GM18511 (cell line): ENCODE data around the gene CEP131.

Source experiments
- ATAC-seq: cut with Tn5 transposase; IDR thresholded peaks from one replicate; pipeline ENCODE4 v1.9.1; 2021; ENCODE audit warnings: mild to moderate bottlenecking, moderate library complexity; ENCODE audit not compliant: unreplicated experiment

CEP131 gene

GRCh38 chr17:81239714-81240555 lies 17.2 kb upstream of the CEP131 start:
- ATAC-seq, result no peak

- ATAC-seq, result peak; percentile 95
Measured at GRCh38 chr17:81238815-81239713, 16.3 kb upstream of the CEP131 start, which contains the start of the genes NDUFAF8 and TEPSIN. NDUFAF8 (plus strand) TSS chr17:81239318; CDS start chr17:81239364, 46 bp downstream. TEPSIN (minus strand) TSS chr17:81239055; CDS start chr17:81239033, 22 bp downstream.

GRCh38 chr17:81238490-81238814 lies 15.7 kb upstream of the CEP131 start:
- no peak for ATAC-seq

GRCh38 chr17:81237591-81238489 lies 15.1 kb upstream of the CEP131 start:
- no peak for ATAC-seq

- no peak for ATAC-seq
Measured at GRCh38 chr17:81236784-81237183, 14.0 kb upstream of the CEP131 start.

GRCh38 chr17:81235822-81236740 lies 13.3 kb upstream of the CEP131 start:
- no peak for ATAC-seq

- ATAC-seq, result no peak
Measured at GRCh38 chr17:81234940-81235821, 12.4 kb upstream of the CEP131 start.

GRCh38 chr17:81234506-81234855 lies 11.7 kb upstream of the CEP131 start:
- ATAC-seq, result no peak

- ATAC-seq, result no peak
Measured at GRCh38 chr17:81233811-81234505, 11.2 kb upstream of the CEP131 start.

GRCh38 chr17:81233316-81233715 lies 10.6 kb upstream of the CEP131 start:
- ATAC-seq, result no peak

GRCh38 chr17:81232616-81233241 lies 10.0 kb upstream of the CEP131 start:
- ATAC-seq, result no peak

- no peak for ATAC-seq
Measured at GRCh38 chr17:81231766-81232581, 9.2 kb upstream of the CEP131 start.

GRCh38 chr17:81231121-81231645 lies 8.4 kb upstream of the CEP131 start:
- ATAC-seq, result no peak

- ATAC-seq, result no peak
Measured at GRCh38 chr17:81230043-81230820, 7.5 kb upstream of the CEP131 start.

- no peak for ATAC-seq
Measured at GRCh38 chr17:81229666-81229920, 6.8 kb upstream of the CEP131 start.
